MM.1S (cell line): ENCODE data around the gene CUBN.

Experiments
- DNase-seq: peaks from one replicate; pipeline ENCODE4 v3.0.0-alpha.2; 2015
- H2AFZ ChIP-seq: fragments of 300-600 bp; sonication (generic); 2 replicates; pipeline ENCODE4 v1.6.0; 2016; ENCODE audit warnings: antibody characterized with exemption, low read length
- H3F3A ChIP-seq: fragments of 300-600 bp; sonication (generic); 2 replicates; pipeline ENCODE4 v1.6.1; 2016; ENCODE audit warnings: mild to moderate bottlenecking, antibody characterized with exemption, low read length, moderate library complexity, mixed read lengths; ENCODE audit not compliant: insufficient read depth
- H3K27ac ChIP-seq: fragments of 300-600 bp; sonication (generic); 2 replicates; pipeline ENCODE4 v1.5.1; 2016; ENCODE audit warnings: mild to moderate bottlenecking, low read length
- H3K27me3 ChIP-seq: fragments of 300-600 bp; sonication (generic); replicated peaks from 2 replicates; pipeline ENCODE4 v1.6.0; 2016; ENCODE audit warnings: low read length; ENCODE audit not compliant: insufficient read depth
- H3K36me3 ChIP-seq: fragments of 300-600 bp; sonication (generic); replicated peaks from 2 replicates; pipeline ENCODE4 v1.6.1; 2016; ENCODE audit warnings: mild to moderate bottlenecking, low read length, mixed read lengths; ENCODE audit not compliant: insufficient read depth
- H3K4me1 ChIP-seq: fragments of 300-600 bp; sonication (generic); 2 replicates; pipeline ENCODE4 v1.6.1; 2016; ENCODE audit warnings: low read length, mixed read lengths
- H3K4me2 ChIP-seq: fragments of 300-600 bp; sonication (generic); 2 replicates; pipeline ENCODE4 v1.6.0; 2016; ENCODE audit warnings: low read depth, low read length
- H3K4me3 ChIP-seq: fragments of 300-600 bp; sonication (generic); 2 replicates; pipeline ENCODE4 v1.5.1; 2016; ENCODE audit warnings: low read length, mixed read lengths
- H3K79me2 ChIP-seq: fragments of 300-600 bp; sonication (generic); 2 replicates; pipeline ENCODE4 v1.6.1; 2016; ENCODE audit warnings: mixed run types, low read length, mixed read lengths
- H3K9ac ChIP-seq: fragments of 300-600 bp; sonication (generic); 2 replicates; pipeline ENCODE4 v1.6.1; 2016; ENCODE audit warnings: low read length, mixed read lengths
- H3K9me2 ChIP-seq: fragments of 300-600 bp; sonication (generic); replicated peaks from 2 replicates; pipeline ENCODE4 v1.6.1; 2016; ENCODE audit warnings: mild to moderate bottlenecking, low read length, mixed read lengths; ENCODE audit not compliant: insufficient read depth
- H3K9me3 ChIP-seq: fragments of 300-600 bp; sonication (generic); replicated peaks from 2 replicates; pipeline ENCODE4 v1.6.1; 2016; ENCODE audit warnings: mild to moderate bottlenecking, low read length, mixed read lengths; ENCODE audit not compliant: insufficient read depth
- H4K20me1 ChIP-seq: fragments of 300-600 bp; sonication (generic); 2 replicates; pipeline ENCODE4 v1.6.1; 2016; ENCODE audit warnings: mild to moderate bottlenecking, low read length, moderate library complexity, mixed read lengths; ENCODE audit not compliant: insufficient read depth
- EZH2 ChIP-seq: fragments of 300-600 bp; sonication (generic); optimal IDR thresholded peaks from 2 replicates; pipeline ENCODE3; 2017; ENCODE audit warnings: low read depth, mild to moderate bottlenecking, antibody characterized with exemption, low read length, mixed read lengths
- EZH2phosphoT487 ChIP-seq: fragments of 300-600 bp; sonication (generic); IDR thresholded peaks from 2 replicates; pipeline ENCODE4 v1.6.1; 2018; ENCODE audit warnings: antibody characterized with exemption, low read length
- TF ChIP-seq, protein P1 (sequence below): fragments of 300-600 bp; sonication (generic); IDR thresholded peaks from 2 replicates; pipeline ENCODE4 v1.5.1; 2016; ENCODE audit warnings: antibody characterized with exemption, low read length, mixed read lengths

Gene CUBN

GRCh38 chr10:16853809-16854208 lies 275.8 kb downstream of the CUBN start:
- no peaks in the 10 kb centered on the region for H3K79me2 ChIP-seq
- no peak overlapping the region for H3K4me3 ChIP-seq
- no peaks in the 10 kb centered on the region for H3K9me2 ChIP-seq
- no peak for DNase-seq
- no peaks in the 10 kb centered on the region for H3K27me3 ChIP-seq
- H3K9ac ChIP-seq: no peak overlapping the region
- no peaks in the 10 kb centered on the region for H4K20me1 ChIP-seq
- TF ChIP-seq EZH2phosphoT487 (no peak), EZH2 (no peak)
- TF ChIP-seq, protein P1, sequence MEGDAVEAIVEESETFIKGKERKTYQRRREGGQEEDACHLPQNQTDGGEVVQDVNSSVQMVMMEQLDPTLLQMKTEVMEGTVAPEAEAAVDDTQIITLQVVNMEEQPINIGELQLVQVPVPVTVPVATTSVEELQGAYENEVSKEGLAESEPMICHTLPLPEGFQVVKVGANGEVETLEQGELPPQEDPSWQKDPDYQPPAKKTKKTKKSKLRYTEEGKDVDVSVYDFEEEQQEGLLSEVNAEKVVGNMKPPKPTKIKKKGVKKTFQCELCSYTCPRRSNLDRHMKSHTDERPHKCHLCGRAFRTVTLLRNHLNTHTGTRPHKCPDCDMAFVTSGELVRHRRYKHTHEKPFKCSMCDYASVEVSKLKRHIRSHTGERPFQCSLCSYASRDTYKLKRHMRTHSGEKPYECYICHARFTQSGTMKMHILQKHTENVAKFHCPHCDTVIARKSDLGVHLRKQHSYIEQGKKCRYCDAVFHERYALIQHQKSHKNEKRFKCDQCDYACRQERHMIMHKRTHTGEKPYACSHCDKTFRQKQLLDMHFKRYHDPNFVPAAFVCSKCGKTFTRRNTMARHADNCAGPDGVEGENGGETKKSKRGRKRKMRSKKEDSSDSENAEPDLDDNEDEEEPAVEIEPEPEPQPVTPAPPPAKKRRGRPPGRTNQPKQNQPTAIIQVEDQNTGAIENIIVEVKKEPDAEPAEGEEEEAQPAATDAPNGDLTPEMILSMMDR: no peak
- no peak overlapping the region for H2AFZ ChIP-seq
- H3K9me3 ChIP-seq: no peaks in the 10 kb centered on the region
- no peak overlapping the region for H3K4me2 ChIP-seq
- no peaks in the 10 kb centered on the region for H3F3A ChIP-seq
- H3K4me1 ChIP-seq: no peaks in the 10 kb centered on the region
- H3K27ac ChIP-seq: no peak overlapping the region
- no peaks in the 10 kb centered on the region for H3K36me3 ChIP-seq

DNA sequence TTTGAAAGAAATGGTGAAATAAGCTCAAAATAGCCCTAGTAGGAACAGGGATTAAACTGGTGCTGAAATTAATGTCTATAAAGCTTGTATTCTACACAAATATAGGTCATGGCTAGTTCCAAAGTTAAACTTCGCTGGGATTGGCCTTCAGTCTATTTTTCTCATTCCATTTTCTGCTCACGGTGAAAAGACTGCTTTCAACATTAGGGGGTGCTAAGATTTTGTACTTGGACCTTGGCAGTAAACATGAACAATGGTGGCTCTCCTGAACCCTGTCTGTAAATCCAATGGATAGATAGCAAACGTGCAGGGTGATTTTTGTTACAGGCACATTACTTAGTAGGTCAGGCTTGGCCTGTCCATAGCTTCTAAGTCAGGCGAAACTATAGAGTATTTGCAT lies 276.4 kb downstream of the CUBN start:
- no peak overlapping the region for H2AFZ ChIP-seq

GRCh38 chr10:16852624-16853023 lies 277.0 kb downstream of the CUBN start:
- no peaks in the 10 kb centered on the region for H3K27me3 ChIP-seq
- H4K20me1 ChIP-seq: no peaks in the 10 kb centered on the region
- H3K79me2 ChIP-seq: no peaks in the 10 kb centered on the region
- no peak overlapping the region for H3K4me2 ChIP-seq
- H3K4me3 ChIP-seq: no peak overlapping the region
- DNase-seq: no peak
- H3K9me2 ChIP-seq: no peaks in the 10 kb centered on the region
- no peaks in the 10 kb centered on the region for H3K9me3 ChIP-seq
- no peak overlapping the region for H2AFZ ChIP-seq
- no peak overlapping the region for H3K27ac ChIP-seq
- no peak for TF ChIP-seq EZH2phosphoT487
- TF ChIP-seq, protein P1: no peak
- no peak for TF ChIP-seq EZH2
- no peak overlapping the region for H3K9ac ChIP-seq
- H3K4me1 ChIP-seq: no peaks in the 10 kb centered on the region
- no peaks in the 10 kb centered on the region for H3F3A ChIP-seq
- no peaks in the 10 kb centered on the region for H3K36me3 ChIP-seq

More for the DNA sequence above, 276.4 kb downstream of the CUBN start:
- no peaks in the 10 kb centered on the region for H3K36me3 ChIP-seq
- no peaks in the 10 kb centered on the region for H4K20me1 ChIP-seq
- no peak overlapping the region for H3K4me2 ChIP-seq
- no peak overlapping the region for H3K9ac ChIP-seq
- no peak overlapping the region for H3K27ac ChIP-seq
- H3F3A ChIP-seq: no peaks in the 10 kb centered on the region
- no peaks in the 10 kb centered on the region for H3K9me2 ChIP-seq
- no peak for DNase-seq
- H3K4me1 ChIP-seq: no peaks in the 10 kb centered on the region
- no peak overlapping the region for H3K4me3 ChIP-seq
- no peaks in the 10 kb centered on the region for H3K79me2 ChIP-seq
- no peak for TF ChIP-seq EZH2
- TF ChIP-seq, protein P1: peak; percentile 40
- no peak for TF ChIP-seq EZH2phosphoT487
- no peaks in the 10 kb centered on the region for H3K9me3 ChIP-seq
- no peaks in the 10 kb centered on the region for H3K27me3 ChIP-seq
